HG03354 (cell line): ENCODE measurements around the gene TMPRSS9.
"Not testable (repeated sequence)": the region's sequence is repeated elsewhere in the genome, so short reads cannot be mapped to it uniquely, and the experiment has no call there.

Experiments used
- ATAC-seq: cut with Tn5 transposase; IDR thresholded peaks from one replicate; pipeline ENCODE4 v1.9.1; 2021; ENCODE audit warnings: mild to moderate bottlenecking; ENCODE audit not compliant: unreplicated experiment, poor library complexity, severe bottlenecking

TMPRSS9 gene

GRCh38 chr19:2382530-2383222, 22.6 kb downstream of the TMPRSS9 start:
- ATAC-seq, result no peak

GRCh38 chr19:2385053-2385721, 25.1 kb downstream of the TMPRSS9 start:
- no peak for ATAC-seq

GRCh38 chr19:2387367-2388288, 27.6 kb downstream of the TMPRSS9 start:
- ATAC-seq, result no peak

DNA sequence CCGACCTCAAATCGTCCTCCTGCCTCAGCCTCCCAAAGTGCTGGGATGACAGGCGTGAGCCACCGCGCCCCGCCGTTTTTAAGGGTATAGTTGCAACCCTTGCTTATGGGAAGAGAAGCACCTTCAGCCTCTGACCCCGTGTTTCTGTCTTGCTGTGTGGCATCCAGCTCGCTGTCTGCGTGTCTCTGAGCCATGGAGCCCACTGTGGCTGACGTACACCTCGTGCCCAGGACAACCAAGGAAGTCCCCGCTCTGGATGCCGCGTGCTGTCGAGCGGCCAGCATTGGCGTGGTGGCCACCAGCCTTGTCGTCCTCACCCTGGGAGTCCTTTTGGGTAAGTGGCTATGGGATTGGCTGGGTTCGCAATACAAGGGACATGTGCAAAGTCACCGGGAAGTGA, 29.5 kb downstream of the TMPRSS9 start:
- no peak for ATAC-seq

DNA sequence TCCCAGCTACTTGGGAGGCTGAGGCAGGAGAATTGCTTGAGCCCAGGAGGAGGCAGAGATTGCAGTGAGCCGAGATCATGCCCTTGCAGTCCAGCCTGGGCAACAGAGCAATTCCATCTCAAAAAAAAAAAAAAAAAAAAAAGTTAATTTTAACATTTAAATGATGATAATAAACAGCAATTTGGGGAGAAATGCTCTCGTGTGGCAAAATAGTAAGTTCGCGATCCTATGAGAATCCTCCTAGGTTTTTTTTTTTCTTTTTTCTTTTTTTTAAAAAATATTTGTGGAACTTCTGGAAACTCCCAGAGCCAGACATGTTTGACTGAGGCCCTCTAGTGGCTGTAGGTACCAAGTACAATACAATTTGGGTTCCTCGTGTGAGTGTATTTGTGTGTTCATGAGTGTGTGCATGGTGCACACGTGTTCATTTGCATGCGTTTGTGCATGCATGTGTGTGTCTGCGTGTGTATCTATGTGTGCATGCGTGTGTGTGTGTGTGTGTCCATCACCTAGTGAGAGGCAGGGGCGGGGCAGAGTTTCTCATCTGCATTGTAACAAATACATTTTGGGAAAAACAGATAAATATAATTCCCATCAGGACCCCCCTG, 31.2 kb downstream of the TMPRSS9 start:
- no peak for ATAC-seq

DNA sequence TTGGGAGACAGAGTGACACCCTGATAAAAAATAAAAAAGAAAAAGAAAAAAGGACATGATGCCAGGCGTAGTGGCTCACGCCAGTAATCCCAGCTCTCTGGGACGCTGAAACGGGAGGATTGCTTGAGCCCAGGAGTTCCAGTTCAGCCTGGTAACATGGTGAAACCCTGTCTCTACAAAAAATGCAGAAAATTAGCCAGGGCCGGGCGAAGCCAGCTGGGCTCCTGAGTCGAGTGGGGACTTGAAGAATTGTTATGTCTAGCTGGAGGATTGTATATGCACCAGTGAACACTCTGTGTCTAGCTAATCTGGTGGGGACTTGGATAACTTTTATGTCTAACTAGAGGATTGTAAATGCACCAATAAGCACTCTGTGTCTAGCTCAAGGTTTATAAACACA, 32.3 kb downstream of the TMPRSS9 start:
- ATAC-seq, result no peak

DNA sequence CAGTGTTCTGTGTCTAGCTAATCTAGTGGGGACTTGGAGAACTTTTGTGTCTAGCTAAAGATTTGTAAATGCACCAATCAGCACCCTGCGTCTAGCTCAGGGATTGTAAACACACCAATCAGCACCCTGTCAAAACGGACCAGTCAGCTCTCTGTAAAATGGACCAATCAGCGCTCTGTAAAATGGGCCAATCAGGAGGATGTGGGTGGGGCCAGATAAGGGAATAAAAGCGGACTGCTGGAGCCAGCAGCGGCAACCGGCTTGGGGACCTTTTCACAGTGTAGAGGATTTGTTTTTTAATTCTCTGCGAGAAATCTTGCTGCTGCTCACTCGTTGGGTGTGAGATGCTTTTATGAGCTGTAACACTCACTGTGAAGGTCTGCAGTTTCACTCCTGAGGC, 32.8 kb downstream of the TMPRSS9 start:
- ATAC-seq, result not testable (repeated sequence)

- no peak for ATAC-seq
These were observed 34.0 kb downstream of the TMPRSS9 start for GRCh38 chr19:2394054-2394441.

GRCh38 chr19:2394442-2395292, 34.6 kb downstream of the TMPRSS9 start:
- ATAC-seq, result no peak

- ATAC-seq, result not testable (repeated sequence)
These were observed 35.3 kb downstream of the TMPRSS9 start for GRCh38 chr19:2395293-2395829.

DNA sequence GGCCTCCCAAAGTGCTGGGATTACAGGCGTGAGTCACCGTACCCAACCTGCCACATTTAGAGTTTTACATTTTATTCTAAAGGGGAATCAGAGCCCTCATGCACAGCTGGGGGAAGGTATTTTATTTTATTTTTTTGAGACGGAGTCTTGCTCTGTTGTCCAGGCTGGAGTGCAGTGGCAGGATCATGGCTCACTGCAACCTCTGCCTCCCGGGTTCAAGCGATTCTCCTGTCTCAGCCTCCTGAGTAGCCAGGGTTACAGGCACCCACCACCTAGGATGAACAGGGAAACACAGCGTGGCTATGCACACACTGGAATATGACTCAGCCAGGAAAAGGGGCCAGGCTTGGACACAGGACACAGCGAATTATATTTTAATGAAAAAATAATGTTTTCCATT, 37.1 kb downstream of the TMPRSS9 start:
- not testable (repeated sequence) for ATAC-seq

DNA sequence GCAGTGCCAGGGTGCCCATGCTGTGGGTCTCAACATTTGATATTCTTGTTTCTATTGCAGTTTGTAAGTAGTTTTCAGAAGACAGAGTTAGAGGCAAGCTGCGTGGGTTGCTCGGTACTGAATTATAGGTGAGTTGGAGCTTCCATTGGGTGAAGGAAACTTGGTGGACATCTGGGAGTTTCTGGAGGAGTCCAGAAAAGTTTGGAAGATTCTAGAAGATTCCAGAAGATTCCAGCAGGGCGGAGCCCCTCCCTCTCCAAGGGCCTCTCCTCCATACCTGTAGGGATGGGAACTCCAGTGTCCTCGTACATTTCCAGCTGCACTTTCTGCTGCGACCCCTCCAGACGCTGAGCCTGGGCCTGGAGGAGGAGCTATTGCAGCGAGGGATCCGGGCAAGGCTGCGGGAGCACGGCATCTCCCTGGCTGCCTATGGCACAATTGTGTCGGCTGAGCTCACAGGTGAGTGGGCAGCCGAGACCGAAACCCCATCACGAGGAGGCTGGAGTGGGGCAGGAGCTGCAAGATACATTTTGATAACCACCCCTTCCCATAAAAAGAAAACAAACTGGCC, 38.8 kb downstream of the TMPRSS9 start:
- ATAC-seq, result no peak

GRCh38 chr19:2399582-2399981, 39.5 kb downstream of the TMPRSS9 start:
- no peak for ATAC-seq

DNA sequence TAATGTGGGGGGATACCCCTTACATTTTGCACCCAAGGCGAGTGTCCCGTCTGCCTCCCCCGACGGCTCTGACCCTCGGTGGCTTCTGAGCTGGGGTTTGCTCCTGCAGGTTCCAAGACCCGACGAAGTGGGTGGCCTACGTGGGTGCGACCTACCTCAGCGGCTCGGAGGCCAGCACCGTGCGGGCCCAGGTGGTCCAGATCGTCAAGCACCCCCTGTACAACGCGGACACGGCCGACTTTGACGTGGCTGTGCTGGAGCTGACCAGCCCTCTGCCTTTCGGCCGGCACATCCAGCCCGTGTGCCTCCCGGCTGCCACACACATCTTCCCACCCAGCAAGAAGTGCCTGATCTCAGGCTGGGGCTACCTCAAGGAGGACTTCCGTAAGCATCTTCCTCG, 48.2 kb downstream of the TMPRSS9 start:
- ATAC-seq, result no peak

DNA sequence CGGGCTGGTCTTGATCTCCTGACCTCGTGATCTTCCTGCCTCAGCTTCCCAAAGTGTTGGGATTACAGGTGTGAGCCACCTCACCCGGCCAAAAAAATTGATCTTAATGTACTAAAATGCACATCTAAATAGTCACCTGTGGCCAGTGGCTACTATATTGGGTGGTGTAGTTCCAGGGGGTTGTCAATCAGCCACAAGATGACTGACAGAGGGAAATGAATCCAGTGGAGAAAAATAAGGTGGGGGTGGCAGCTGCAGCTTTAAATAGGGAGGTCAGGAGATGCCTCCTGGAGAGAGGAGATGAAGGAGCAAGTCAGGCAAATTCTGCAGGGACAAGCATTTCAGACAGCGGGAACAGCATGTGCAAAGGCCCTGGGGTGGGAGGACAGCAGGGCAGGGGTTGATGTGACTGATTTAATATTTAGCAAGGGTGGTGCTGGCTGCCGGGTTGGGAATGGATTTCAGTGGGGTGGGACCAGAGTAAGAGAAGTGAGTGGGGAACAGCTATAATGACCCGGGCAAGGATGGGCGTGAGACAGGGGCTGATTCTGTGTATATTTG, 49.4 kb downstream of the TMPRSS9 start:
- ATAC-seq, result no peak

DNA sequence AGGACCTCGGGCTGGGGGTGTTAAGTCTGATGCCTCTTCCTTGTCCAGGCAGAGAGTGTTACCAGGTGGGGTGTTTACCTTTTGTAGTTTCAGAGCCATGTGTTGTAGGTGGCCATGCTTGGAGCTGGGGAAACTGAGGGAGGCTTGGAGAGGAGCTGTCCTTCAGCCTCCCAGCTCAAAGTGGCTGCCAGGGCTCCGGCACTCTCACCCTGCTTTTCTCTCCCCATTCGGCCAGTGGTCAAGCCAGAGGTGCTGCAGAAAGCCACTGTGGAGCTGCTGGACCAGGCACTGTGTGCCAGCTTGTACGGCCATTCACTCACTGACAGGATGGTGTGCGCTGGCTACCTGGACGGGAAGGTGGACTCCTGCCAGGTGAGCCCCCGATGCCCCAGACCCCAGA, 50.0 kb downstream of the TMPRSS9 start:
- no peak for ATAC-seq

GRCh38 chr19:2411709-2412108, 51.6 kb downstream of the TMPRSS9 start:
- no peak for ATAC-seq

- no peak for ATAC-seq
These were observed 52.4 kb downstream of the TMPRSS9 start for GRCh38 chr19:2412449-2412848.
